Brain microvascular endothelial cell (primary cell): ENCODE data around the gene NFAM1.

Experiments
- DNase-seq: peaks from one replicate; pipeline ENCODE4 v3.0.0-alpha.2; 2020
- H3K27ac ChIP-seq: fragments of 250-450 bp; sonication (Bioruptor Pico); 2 replicates; pipeline ENCODE4 v1.5.1; 2020; ENCODE audit warnings: mild to moderate bottlenecking, moderate library complexity
- H3K27me3 ChIP-seq: fragments of 250-450 bp; sonication (Bioruptor Pico); replicated peaks from 2 replicates; pipeline ENCODE4 v1.5.1; 2020; ENCODE audit warnings: mild to moderate bottlenecking
- H3K36me3 ChIP-seq: fragments of 250-450 bp; sonication (Bioruptor Pico); replicated peaks from 2 replicates; pipeline ENCODE4 v1.5.1; 2020; ENCODE audit warnings: mild to moderate bottlenecking
- H3K4me3 ChIP-seq: 2 replicates; pipeline ENCODE4 v1.5.1; 2011; ENCODE audit warnings: low read depth, mild to moderate bottlenecking, control low read depth, low read length, moderate library complexity
- CTCF ChIP-seq: IDR thresholded peaks from 2 replicates; pipeline ENCODE4 v1.5.1; 2011; ENCODE audit warnings: low read depth, mild to moderate bottlenecking, moderate library complexity, low read length, control low read depth, inconsistent platforms; ENCODE audit errors: missing control alignments
- in situ Hi-C: cut with HindIII; loops from 2 replicates; pipeline ENCODE4 v1.10.0; 2017; ENCODE audit warnings: low sequenced_read_pairs, low pct_ligation_motif_present

NFAM1 gene

GRCh38 chr22:42412744-42413333 lies 19.4 kb downstream of the NFAM1 start:
- no peaks in the 10 kb centered on the region for H3K36me3 ChIP-seq
- TF ChIP-seq CTCF: no peak
- DNase-seq: no peak
- in situ Hi-C loops: no loop called here
- no peak overlapping the region for H3K4me3 ChIP-seq
- no peak overlapping the region for H3K27ac ChIP-seq
- H3K27me3 ChIP-seq: no peaks in the 10 kb centered on the region

GRCh38 chr22:42410708-42411107 lies 21.5 kb downstream of the NFAM1 start:
- Histone ChIP-seq H3K27ac (no peak overlapping the region), H3K27me3 (peaks cover under 1% of the 10 kb centered on the region), H3K36me3 (no peaks in the 10 kb centered on the region), H3K4me3 (no peak overlapping the region)
- in situ Hi-C loops: no loop called here
- no peak for DNase-seq
- no peak for TF ChIP-seq CTCF

DNA sequence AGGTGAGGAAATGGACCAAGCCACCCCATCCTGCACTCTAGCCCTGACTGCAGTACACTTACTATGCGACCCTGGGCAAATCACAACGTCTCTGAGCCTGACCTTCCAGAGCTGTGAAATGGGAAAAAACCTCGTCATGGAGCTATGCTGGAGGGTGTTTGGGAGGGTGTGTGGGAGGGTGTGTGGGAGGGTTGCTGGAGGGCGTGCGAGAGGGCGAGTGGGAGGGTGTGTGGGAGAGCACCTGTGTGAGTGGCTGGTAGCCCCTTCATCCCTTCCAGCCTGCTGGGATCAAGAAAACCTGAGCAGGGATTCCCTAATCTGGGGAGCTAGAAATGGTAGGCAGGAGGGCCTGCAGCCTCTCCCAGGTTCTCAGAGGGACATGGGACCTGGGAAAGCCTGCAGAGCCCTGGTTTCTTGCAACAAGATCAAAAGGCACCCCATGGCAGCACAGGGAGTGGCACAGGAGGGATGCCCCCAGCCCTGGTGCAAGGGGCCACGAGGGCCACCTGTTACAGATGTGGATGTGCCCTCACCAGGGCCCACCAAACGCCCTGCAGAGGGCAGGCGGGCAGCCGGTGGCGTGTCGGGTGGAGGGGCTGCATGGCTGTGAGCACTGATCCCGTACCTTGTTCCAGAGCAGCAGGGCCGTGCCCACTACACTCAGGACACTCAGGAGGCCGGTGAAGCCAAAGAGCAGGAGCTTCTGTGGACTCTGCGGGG lies 23.2 kb downstream of the NFAM1 start:
- in situ Hi-C loops: no loop called here
- Histone ChIP-seq H3K4me3 (no peak overlapping the region), H3K36me3 (no peaks in the 10 kb centered on the region), H3K27me3 (peaks cover 3% of the 10 kb centered on the region), H3K27ac (no peak overlapping the region)
- no peak for TF ChIP-seq CTCF
- no peak for DNase-seq

GRCh38 chr22:42408276-42408675 lies 23.9 kb downstream of the NFAM1 start:
- H3K27ac ChIP-seq: no peak overlapping the region
- TF ChIP-seq CTCF: no peak

GRCh38 chr22:42404266-42404665 lies 27.9 kb downstream of the NFAM1 start:
- no peak overlapping the region for H3K4me3 ChIP-seq
- H3K27ac ChIP-seq: no peak overlapping the region
- no peaks in the 10 kb centered on the region for H3K36me3 ChIP-seq
- TF ChIP-seq CTCF: no peak
- in situ Hi-C loops: no loop called here
- H3K27me3 ChIP-seq: peaks cover 5% of the 10 kb centered on the region
- no peak for DNase-seq

More at GRCh38 chr22:42408276-42408675, 23.9 kb downstream of the NFAM1 start:
- no peak overlapping the region for H3K4me3 ChIP-seq
- in situ Hi-C loops: no loop called here
- H3K36me3 ChIP-seq: no peaks in the 10 kb centered on the region
- H3K27me3 ChIP-seq: peaks cover 3% of the 10 kb centered on the region
- DNase-seq: no peak
